ENCODE measurements around the gene RSBN1.

RSBN1 gene

GRCh38 chr1:113714606-113715269 lies 97.5 kb downstream of the RSBN1 start:
- no peak for TF ChIP-seq FOXP2 (optimal IDR thresholded peaks at IDR 0.05; ENCODE audit: borderline replicate concordance, extremely low read depth, extremely low read length, insufficient read depth)
- no peak for TF ChIP-seq REST (IDR thresholded peaks at IDR 0.05; ENCODE audit: insufficient read depth in 1 of 2, low read depth in 2 of 2, low read length in 2 of 2)
- no peak for TF ChIP-seq SIN3A (IDR thresholded peaks at IDR 0.05; ENCODE audit: borderline replicate concordance, insufficient read depth, low read length)
- no peak for TF ChIP-seq POLR2AphosphoS5 (IDR thresholded peaks at IDR 0.05; ENCODE audit: low read depth, low read length)
- TF ChIP-seq TAF1 (IDR thresholded peaks at IDR 0.05; ENCODE audit: borderline replicate concordance, insufficient read depth, low read length), result no peak
